GM21529 (cell line): ENCODE data around the gene FAM186B.

Experiments used
- ATAC-seq: cut with Tn5 transposase; IDR thresholded peaks from one replicate; pipeline ENCODE4 v1.9.1; 2021; ENCODE audit not compliant: unreplicated experiment

The FAM186B gene

GRCh38 chr12:49577589-49578315 is 27.7 kb downstream of the FAM186B start:
- ATAC-seq = no peak

- ATAC-seq = peak; percentile 27
Measured at GRCh38 chr12:49568442-49569162, 36.8 kb downstream of the FAM186B start.

DNA sequence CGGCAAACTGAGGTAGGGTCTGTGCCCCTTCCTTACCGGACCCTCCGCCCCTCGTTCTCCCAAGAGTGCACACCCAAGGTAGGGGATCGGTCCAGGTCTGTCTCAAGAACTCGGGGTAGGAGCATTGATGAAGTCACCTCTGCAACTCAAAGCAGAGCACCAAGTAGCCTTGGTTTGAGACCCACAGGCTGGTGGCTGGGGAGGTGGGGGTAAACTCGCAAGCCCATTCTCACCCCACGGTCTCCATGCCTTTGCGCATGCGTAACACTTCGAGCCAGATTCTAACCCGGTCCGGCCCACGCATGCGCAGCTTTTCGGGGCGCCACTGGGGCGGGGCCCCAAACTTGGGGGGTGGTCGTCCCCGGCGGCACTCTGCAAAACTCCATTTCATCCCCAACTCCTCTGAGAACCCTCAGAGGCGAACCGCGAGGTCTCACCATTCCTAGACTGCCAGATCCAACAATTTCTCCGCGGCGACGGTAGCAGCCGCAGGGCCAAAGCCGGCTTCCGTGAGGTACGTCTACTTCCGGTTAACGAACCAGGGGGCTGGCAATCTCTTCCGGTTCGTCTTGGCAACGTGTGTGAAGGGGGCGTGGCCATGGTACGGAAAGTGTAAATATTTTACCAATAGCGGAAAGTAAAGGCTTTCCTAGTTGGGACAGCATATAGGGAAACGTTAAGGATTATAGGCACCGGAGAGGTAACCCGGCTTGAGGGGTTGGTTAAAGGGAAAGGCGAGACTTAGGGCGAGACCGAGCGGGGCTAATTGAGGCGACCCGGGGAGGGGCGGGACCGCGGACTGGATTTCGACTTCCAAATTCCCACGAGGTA is 37.6 kb downstream of the FAM186B start, which contains the start of gene MCRS1:
MCRS1 (minus strand) TSS at position 532 of the 831 bp plus-strand sequence. CDS start 1,411 bp downstream, outside the sequence.
- peak; percentile 84 for ATAC-seq

DNA sequence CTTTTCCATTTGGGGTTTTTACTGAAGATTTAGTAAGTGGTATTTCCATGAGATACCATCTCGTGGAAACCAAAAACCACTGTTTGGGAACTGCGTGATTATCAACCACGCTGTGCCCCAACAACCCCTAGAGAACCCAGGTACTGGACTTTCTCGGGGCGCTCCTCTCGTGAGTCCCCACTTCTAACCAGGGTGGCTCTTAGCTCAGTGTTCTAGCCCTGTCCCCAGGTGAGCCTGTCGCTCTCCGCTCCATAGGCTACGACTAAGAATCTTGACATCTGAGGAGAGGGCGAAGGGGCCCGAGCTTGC is 38.2 kb downstream of the FAM186B start:
- peak; percentile 15 for ATAC-seq

GRCh38 chr12:49566361-49566760 is 39.1 kb downstream of the FAM186B start:
- ATAC-seq = no peak

DNA sequence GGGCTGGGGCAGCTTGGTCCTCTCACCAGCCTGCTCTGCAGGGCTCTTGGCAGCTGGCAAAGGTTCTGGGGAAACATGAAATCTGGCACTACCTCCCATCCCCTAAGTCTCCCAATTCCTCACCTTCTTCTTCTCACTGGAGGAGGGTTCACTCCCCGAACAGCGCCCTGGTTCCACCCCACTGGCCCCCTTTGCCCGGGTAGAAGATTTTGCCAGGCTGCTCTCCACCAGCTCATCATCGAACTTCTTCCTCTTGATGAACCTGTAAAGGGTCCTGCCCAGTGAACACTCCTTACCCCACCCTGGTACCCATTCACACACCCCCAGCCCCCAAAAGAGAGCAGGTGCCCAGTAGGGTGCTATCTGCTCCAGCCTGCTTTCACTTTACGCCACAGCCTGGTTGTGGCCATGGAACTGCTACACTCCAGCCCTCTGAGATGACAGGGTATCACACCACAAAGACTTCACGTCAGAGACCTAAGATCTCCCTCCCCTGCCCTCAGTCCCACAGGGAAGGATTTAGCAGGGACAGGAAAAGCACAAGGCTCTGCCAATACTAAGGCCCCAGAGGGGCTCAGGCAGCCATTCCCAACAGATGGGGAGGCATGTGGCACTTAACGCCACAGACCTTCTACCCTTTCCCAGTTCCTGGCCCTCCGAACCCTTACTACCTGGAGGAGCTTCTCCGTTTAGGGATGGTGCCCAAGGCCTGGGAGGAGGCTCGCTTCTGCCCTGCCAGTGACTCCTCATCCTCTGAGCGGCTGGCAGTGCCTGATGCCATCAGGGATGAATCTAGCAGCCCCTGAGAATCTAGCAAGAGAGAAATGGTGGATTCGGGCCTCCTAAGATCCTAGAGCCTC is 39.8 kb downstream of the FAM186B start:
- no peak for ATAC-seq

- no peak for ATAC-seq
Measured at GRCh38 chr12:49564686-49565405, 40.6 kb downstream of the FAM186B start.

DNA sequence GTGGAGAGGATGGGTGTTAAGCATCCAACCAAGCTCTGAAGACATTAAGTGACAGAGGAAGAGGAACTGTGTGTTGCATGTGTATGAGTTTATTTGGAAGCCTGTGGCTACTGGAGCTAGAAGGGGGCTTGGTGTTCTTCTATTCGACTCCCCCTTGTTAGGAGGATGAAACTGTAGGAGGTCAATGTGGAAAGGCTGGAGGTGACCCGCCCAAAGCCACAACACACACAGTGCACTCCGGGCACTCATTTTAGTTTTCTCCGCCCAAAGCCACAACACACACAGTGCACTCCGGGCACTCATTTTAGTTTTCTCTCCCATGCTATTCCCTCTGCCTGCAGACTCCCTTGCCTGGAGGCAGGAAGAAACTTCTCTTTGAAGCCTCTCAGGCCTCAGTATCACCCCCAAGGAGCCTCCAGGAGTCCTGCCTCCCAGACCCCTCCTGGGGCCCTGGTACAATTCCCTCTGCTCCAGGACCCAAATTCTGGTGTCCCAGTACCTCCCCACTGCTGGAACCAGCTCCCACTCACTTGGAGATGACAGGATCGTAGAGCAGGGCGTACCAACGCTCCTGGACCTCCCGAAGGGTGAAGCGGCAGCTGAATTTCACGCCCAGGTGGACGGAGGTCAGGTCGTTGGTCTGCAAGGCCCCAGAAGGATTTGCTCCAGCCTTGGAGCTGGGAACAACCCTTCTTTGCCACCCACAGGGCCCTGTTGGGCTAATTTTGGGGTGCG is 41.3 kb downstream of the FAM186B start:
- no peak for ATAC-seq

DNA sequence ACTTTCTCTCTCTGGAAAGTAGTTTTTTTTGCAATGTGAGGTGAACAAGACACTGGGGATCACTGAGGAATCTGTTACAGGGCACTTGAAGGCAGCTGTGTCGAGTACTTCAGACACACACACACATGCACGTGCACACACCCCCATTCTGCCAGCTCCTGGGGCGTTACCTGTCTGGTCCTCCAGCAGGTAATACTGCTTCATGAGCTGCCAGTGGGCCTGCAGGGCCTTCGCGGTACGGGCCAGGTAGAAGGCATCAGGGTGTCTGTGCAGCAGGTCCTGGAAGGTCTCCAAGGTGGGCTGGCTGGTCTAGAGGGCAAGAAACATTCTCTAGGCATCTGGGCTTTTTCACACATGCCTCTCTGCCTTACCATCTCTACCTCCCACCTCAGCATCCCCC is 42.6 kb downstream of the FAM186B start:
- ATAC-seq = no peak

- ATAC-seq = no peak
Measured at GRCh38 chr12:49562233-49562632, 43.2 kb downstream of the FAM186B start.

DNA sequence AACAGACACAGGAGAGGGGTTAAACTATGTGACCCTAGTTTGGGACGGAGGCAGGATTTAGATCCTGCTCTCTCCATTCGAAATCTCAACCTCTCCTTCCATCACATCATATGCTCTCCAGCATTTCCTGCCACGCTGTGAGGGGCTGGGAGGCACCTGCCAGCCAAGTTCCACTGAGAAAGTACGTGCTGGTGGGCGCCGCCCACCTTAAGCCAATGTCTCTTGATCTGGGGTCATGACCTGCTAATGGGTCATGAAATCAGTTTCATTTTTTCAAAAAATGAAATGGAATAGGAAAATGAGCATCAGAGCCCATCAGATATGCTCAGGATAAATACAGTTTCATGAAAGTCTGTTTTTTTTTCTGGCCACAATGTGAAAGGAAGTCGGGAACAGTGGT is 44.7 kb downstream of the FAM186B start:
- ATAC-seq = no peak

GRCh38 chr12:49559011-49559675 is 46.3 kb downstream of the FAM186B start:
- no peak for ATAC-seq

DNA sequence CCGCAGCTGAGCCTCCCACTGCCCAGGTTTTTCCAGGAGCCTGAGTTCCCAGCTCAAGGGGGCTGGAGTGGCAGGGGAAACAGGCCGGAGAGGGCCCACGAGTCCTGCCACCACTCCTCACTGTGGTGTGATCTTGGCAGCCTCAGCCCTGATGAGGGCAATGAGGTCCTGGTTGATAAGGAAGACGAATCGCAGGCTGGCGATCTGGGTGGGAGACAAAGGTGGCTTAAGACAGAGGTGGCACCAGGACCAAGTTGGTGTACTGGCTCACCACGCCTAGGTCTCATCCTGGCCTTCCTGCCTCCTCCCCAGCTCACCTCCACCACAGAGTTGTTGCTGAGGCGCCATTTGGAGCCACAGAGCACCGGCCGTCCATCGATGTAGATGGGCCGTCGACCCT is 46.9 kb downstream of the FAM186B start:
- no peak for ATAC-seq

GRCh38 chr12:49557917-49558215 is 47.6 kb downstream of the FAM186B start:
- no peak for ATAC-seq

- ATAC-seq = no peak
Measured at GRCh38 chr12:49557187-49557916, 48.1 kb downstream of the FAM186B start.

DNA sequence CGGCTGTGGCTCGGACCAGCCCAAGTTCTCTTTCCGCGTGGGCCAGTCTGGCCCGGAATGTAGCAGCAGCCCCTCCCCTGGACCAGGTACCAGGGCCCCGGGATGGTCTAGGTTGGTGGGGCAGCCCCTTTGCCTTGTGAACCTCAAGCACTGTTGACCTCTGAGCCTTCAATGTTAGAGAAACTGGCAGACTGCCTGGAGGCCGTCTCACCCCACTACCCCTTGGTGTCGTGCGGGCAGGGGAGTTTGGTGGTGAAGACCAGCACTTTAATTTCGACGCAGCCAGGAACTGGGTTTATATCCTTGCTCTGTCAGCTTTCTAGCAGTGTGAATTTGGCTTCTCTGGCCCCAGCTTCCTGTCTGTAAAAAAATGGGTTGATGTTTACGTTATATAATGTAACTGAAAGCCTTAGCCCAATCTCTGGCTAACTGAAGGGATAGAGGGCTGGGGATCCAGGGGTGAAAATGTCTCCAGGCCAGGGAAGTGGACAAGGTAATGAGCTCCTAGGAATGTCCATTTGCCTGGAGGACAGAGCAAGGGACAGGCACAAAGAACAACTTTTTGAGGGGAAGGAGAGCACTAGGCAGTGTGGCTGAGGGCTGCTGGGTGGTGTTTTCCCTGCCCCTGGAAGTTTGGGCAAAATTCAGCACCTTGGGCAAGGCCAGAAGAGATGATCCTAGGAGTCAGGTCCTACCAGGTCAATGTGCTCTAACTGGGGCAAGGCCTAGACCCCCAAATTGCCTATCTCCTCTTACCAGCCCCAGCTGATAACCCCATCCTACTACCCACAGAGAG is 48.9 kb downstream of the FAM186B start:
- no peak for ATAC-seq

- ATAC-seq = no peak
Measured at GRCh38 chr12:49555631-49556390, 49.6 kb downstream of the FAM186B start.
